Renal cortex interstitium (tissue), 11 donors: ENCODE results near the gene DIP2C. TPM values are rescaled to one million over a fixed set of nuclear protein-coding genes. Genes with fewer than 3 reads are reported as not detected.
"Not testable (repeated sequence)": the region's sequence is repeated elsewhere in the genome, so short reads cannot be mapped to it uniquely, and the experiment has no call there.

Experiments used
- DNase-seq, 11 donors: peaks; one replicate each; pipeline ENCODE4 v3.0.0-alpha.2; 2013; ENCODE audit warnings: low read depth in 9 of 11, low spot score in 4 of 11; ENCODE audit errors: extremely low read depth in 1 of 11
- polyA plus RNA-seq, 3 donors: library from polyadenylated mRNA; unstranded; fragments of 120-200 nt; gene quantifications; one replicate each; pipeline ENCODE4 v1.2.1, GENCODE V29; 2013; ENCODE audit not compliant: insufficient read length in 3 of 3

DIP2C gene
- polyA plus RNA-seq, 3 donors, result 20.7 to 23.7 (median 23.4) TPM

DNA sequence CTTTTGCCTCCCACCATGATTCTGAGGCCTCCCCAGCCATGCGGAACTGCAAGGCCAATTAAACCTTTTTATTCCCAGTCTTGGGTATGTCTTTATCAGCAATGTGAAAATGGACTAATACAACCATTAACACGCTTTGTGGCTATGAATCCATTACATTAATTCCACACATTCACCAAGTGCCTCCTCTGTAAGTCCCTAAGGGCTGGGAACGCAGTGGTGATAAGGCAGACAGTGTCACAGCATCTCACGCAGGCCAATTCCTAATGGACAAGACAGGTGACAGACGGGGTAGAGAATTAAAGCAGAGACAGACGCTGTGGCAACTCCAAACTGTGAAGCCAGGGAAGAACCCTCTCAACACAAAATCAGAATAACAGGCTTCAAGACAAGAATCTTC lies 247.8 kb downstream of the DIP2C start:
- no peak for DNase-seq

DNA sequence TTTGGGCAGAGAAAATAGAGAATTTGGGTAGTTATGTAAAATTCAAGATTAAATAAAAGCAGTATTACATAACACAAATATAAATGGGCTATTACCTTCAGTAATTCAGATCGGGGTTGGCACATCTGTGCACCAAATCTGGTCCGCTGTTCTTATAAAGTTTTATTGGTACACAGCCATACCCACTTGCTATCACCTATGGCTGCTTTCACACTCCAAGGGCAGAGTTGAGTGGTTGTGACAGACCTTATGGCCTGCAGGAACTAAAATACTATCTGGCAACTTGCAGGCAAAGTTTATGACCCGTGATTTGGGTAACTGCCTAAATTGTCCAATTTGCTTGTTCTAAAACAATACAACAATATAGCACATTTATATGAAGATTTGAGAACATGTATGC lies 249.3 kb downstream of the DIP2C start:
- DNase-seq, result no peak

DNA sequence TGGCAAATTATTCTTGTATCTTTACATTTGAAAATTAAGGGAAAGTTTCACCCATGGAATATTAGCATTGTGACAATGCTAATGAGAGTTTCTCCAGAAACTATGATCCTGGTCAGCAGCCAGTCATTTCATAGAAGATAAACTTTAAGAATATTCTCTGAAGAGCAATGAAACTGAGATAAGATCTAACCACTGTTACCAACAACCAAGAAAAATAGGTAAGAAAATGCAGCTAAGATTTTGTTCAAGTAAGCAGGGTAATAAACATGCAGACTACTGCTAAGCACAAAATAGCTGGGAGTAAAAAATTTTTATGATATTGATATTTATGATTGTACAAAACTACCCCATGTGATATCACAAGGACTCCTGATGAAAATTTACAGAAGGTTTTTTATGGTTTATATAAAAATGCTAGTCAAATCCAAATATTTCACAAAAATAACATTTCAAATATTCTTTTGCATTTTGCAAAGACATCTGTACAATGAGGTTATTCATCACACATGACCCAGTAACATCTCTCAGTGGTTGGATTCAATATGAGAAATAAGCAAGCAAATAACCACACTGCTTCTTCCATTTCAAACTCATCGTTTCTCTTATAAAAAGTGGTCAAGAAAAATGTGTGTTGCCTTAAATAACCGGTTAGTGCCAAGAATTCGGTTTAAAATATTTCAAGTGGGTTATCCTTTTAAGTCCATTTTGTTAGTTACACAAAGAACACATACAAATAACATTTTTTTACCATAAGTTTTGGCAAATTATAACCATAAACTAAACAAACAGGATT lies 251.6 kb downstream of the DIP2C start:
- no peak for DNase-seq

DNA sequence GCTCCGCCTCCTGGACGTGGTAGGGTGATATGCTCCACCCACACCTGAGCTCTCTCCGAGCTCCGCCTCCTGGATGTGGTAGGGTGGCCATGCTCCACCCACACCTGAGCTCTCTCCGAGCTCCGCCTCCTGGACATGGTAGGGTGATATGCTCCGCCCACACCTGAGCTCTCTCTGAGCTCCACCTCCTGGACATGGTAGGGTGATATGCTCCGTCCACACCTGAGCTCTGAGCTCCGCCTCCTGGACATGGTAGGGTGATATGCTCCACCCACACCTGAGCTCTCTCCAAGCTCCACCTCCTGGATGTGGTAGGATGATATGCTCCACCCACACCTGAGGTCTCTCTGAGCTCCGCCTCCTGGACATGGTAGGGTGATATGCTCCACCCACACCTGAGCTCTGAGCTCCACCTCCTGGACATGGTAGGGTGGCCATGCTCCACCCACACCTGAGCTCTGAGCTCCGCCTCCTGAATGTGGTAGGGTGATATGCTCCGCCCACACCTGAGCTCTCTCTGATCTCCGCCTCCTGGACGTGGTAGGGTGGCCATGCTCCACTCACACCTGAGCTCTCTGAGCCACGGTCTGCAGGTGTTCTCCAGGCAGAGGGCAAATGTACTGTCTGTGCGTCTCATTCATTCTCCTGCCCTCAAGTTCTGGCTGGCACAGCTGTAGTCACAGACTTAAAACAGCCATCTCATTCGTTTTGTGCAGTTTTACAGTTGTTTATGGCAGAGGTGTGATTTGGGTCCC lies 252.4 kb downstream of the DIP2C start:
- DNase-seq, result no peak

DNA sequence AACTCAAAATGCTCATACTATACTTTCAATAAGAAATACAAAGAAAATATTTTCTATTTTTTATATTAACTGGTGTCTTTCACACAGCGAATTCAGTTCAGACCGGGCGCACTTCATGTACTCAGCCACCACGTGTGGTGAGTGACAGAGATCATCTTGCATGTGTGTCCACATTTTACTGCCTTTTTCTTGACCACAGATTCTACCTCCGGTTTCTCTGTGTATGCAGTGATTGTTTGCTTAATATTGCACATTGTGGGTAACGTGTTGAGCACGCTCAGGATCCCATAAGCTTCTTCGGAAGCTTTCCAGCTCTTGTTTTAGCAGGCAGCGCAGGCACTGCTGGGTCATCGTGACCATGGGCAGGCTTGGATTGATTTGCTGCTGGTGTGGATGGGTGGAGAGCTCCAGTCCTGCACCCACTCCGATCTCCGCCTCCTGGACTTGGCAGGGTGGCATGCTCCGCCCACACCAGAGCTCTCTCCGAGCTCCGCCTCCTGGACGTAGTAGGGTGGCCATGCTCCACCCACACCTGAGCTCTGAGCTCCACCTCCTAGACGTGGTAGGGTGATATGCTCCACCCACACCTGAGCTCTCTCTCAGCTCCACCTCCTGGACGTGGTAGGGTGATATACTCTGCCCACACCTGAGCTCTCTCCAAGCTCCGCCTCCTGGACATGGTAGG lies 253.3 kb downstream of the DIP2C start:
- DNase-seq, result no peak

DNA sequence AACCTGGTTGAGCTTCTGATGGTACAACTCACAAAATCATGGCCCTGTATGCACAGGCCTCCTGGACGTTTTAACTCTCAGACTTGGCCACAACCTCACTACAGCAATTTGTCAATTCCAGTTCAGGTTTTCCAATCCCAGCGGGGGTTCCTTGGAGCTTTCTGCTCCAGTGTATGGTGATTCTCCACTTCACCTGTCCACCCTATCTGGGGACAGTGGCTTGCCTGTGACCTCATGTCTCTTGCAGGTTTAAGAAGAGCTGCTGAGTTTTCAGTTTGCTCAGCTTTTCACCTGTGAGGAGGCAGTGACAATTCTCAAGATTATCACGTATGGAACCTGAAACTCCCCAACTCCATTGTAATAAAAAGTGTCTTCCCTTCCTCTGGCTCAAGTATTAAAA lies 254.1 kb downstream of the DIP2C start:
- DNase-seq, result no peak

DNA sequence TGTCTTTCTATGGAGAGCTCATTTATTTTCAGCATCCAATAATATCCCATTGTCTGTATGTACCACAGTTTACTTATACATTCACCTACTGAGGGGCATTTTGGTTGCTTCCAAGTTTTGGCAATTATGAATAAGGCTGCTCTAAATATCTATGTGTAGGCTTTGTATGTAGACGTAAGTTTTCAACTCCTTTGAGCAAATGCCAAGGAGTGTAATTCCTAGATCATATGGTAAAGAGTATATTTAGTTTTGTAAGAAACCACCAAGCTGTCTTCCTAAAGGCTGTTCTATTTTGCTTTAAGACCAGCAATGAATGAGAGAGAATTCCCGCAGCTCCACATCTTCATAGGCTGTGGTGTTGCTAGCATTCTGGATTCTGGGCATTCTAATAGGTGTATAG lies 259.8 kb downstream of the DIP2C start:
- no peak for DNase-seq

DNA sequence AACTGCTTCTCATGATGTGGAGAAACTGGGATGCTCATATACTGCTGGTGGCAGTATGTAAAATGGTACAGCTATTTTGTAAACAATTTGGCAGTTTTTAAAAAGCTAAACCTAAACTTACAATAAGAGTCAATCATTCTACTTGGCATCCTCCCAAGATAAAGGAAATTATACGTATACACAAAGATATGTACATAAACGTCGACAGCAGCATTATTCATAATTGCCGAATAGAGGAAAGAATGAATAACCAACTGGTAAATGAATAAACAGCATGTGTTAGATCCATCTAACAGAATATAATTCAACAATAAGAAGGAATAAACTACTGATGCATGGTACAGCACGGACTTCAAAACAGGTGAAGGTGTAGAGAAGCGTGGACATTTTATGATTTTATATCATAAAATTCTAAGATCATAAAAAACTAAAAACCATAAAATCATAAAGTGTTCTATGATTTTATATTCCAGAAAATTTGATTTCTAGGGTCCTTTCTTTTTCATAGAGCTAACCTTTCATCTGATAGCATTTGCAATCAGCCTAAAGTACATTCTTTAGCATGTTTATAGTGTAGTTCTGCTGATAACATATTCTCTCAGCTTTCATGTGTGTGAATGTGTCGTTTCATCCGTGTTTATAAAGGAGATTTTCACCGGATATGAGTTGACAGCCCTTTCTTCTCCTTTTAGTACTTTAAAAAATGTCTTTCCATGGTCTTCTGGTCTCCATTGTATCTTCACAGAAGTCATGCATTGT lies 261.5 kb downstream of the DIP2C start:
- no peak for DNase-seq

DNA sequence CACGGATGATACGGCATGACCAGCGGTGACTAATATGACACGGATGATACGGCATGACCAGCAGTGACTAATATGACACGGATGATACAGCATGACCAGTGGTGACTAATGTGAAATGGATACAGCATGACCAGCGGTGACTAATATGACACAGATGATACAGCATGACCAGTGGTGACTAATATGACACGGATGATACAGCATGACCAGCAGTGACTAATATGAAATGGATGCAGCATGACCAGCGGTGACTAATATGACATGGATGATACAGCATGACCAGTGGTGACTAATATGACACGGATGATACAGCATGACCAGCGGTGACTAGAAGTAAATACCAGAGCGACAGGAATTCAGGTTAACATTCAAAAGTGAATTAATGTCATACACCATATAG lies 264.1 kb downstream of the DIP2C start:
- DNase-seq, result not testable (repeated sequence)

DNA sequence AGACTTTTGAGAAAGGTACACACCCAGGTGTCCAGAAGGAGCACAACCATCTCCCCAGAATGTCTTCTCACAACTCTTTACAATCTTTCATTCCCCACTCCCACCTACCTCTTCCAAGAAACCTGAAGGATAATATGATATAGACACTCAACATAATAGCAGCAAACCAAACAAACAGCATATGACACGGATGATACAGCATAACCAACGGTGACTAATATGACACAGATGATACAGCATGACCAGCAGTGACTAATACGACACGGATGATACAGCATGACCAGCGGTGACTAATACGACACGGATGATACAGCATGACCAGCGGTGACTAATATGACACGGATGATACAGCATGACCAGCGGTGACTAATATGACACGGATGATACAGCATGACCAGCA lies 264.7 kb downstream of the DIP2C start:
- DNase-seq, result not testable (repeated sequence)

DNA sequence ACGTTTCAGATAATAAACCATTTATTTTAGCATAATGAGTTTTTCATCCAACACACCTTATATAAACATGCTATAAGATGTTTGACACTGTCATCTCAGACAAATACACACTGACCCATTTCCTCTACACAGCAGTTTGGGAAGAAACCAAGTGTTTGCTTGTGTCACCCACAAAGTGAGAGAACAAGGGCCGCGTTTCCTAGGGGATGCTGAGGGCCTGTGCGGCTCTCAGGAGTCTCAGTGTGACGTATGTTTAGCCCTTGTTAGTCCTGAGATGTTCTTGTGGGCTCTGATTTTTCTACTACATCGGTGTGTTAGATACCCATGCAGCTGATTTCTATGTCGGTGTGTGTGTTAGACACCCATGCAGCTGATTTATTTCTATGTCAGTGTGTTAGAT lies 266.3 kb downstream of the DIP2C start:
- DNase-seq, result no peak

DNA sequence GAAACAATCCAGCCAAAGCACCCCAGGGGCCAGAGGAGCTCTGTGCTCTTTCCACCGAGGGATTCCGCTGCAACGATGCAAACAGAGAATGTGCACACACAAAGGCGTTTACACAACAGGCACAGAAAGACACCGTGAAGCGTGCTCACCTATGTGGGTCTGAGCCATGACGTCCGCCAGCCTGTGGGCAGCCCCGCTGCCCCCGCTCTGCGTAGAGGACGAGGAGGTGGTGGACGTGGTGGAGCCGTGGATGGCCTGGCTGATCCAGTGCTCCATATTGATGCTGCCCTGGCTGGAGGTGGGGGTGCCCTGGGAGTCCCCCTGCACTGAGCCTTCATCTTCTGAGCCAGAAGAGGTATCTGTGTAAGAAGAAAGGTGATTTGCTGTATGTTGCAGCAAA lies 266.8 kb downstream of the DIP2C start:
- no peak for DNase-seq

DNA sequence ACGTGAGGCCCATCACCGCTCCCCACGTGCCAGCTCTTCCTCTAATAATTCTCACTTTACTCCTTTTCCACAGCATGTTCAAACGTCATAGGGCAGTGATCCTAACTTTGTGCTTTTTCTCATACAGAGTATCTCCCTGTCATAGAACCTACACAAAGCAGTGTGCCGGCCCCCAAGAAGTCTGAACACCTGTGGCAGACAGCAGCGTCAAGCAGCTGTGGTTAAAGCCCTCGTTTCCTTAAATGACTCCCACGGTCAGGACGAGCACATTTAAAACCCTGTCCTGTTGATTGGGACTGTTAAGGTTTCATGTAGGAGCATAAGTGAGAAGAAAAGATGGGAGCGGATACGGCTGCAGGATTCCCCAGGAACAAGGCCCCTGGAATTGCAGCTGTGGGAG lies 267.2 kb downstream of the DIP2C start:
- DNase-seq, result no peak

DNA sequence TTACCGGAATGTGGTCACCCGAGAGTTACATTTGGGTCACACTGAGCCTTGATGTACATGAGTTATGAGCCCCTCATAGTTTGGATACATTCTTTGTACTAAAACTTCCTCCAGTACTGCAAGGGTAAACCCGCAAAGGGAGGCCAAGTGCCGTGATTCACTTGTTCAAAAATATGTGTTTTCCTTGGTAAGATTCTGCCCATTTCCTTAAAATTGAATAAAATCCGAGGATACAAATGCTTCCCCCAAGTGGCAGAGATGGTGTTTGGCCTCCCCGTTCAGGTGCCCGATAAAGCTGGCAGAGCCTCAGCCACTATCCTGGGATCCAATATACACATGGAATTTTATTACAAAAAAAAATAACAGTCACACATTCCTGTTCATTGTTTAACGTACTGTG lies 268.3 kb downstream of the DIP2C start:
- no peak for DNase-seq

DNA sequence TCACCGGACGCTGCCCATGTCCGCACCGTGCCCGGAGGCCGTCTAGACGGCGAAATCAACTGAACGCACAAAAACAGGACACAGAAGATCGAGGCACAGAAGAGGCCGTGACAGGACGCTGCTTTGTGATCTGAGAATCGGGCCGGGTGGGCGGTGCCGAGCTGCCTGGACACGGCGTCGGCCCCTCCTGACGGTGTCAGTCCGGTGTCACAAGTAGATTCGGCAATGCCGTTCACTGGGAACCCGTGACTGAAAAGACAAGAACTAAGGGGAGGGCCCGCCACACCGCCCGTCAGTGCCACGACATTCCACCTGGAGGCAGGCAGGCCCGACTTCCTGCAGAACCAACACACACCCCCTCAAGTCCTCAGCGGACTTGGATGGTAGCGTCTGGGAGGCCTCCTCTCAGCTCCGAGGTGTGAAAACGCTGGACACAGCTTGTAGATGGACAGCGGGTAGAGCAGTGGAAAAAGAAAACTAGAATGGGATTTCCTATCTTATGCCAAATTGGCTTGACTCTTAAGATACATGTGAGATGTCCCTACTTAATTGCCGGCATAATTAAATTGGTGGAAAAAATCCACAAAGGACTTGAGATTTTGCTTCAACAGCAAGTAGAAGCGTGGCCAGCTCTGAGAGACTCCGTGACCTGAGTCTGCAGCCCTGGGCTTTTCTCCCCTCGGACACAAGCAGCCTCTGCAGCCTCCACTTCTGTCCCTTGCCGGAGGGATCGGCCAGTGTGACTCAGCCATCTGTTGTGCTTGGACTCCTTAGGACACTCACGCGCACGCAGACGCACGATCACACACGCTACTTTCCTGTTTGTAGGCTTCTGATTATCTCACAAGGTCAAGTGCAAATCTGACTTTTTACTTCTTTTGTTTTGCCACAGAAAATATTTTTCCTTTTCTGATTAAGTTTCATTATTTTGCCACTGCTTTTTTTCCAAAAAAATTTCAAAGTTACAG lies 269.0 kb downstream of the DIP2C start:
- no peak for DNase-seq

DNA sequence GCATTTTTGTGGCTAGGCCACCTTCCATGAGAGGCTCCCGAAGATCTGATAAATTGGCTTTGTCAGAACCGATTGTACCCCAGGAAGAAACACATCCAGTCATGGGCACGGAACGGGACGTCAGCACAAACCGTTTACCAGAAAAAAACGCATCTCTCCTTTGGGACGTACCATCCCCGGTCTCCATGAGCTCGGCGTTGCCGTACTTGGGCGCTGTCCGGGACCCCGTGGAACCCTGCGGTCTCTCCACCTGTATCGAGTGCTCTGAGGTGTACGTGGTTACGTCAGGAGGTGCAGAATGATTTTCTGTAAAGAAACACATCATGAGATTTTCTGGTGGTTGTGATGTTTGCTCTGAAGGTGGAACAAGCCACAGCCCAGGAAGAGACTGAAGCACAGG lies 270.6 kb downstream of the DIP2C start:
- no peak for DNase-seq

DNA sequence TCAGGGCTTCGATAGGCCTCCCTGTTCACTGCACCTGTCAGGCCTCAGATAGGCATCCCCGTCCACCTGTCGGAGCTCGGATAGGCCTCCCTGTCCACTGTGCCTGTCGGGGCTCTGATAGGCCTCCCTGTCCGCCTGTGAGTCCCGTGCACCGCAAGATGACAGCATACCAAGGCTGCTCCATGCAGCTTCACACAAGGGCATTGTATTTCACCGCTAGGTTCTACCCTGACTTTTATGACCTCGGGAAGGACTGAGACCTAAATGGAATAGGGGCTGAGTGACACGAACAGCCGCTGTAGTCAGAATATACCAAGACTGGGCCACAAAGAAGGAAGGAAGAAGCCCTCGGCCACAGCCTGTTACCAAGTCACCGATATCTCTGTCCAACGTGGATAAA lies 271.2 kb downstream of the DIP2C start:
- no peak for DNase-seq

DNA sequence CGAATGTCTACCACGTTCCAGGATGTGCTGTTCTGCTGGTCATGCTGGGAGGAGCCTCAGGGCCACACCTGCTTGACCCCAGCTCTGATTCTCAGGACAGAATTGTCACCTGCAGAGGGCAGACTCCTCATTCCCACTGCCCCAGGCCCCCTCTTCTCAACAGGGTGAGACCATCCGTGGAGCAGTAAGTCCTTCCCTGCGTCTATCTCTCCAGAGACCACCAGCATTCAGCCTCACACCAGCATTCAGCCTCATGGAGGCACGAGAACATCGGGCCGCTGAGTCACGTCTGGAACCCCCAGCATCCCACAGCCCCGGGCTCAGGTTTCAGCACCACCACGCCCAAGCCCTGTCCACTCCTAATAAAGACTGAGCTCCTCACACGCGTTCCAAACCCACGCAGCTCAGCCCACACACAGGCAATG lies 273.4 kb downstream of the DIP2C start:
- no peak for DNase-seq
